Nephron (organoid): ENCODE measurements around the gene GPATCH11.

Experiments used
- H3K27ac Mint-ChIP-seq, 3 experiments: 2 replicates each; pipeline ENCODE4 v1.8.0; 2020; ENCODE audit warnings: mixed read lengths in 3 of 3, mild to moderate bottlenecking in 2 of 3, moderate library complexity in 1 of 3
- H3K27me3 Mint-ChIP-seq: 2 replicates; pipeline ENCODE4 v1.8.0; 2021; ENCODE audit warnings: low read depth, mild to moderate bottlenecking, moderate library complexity, mixed read lengths
- H3K36me3 Mint-ChIP-seq: 2 replicates; pipeline ENCODE4 v1.8.0; 2020; ENCODE audit warnings: low read depth, mixed read lengths
- H3K4me1 Mint-ChIP-seq: 2 replicates; pipeline ENCODE4 v1.8.0; 2020; ENCODE audit warnings: mixed read lengths
- H3K4me3 Mint-ChIP-seq, 3 experiments: 2 replicates each; pipeline ENCODE4 v1.8.0; 2020; ENCODE audit warnings: mild to moderate bottlenecking in 3 of 3, mixed read lengths in 3 of 3, moderate library complexity in 2 of 3
- H3K9me3 Mint-ChIP-seq: 2 replicates; pipeline ENCODE4 v1.8.0; 2020; ENCODE audit warnings: mixed read lengths
- CTCF ChIP-seq, 3 experiments: fragments of 200-600 bp; sonication (generic); IDR thresholded peaks; one replicate each; pipeline ENCODE4 v1.5.0; 2021; ENCODE audit warnings: antibody characterized with exemption in 3 of 3; ENCODE audit not compliant: unreplicated experiment in 3 of 3

GPATCH11 gene

GRCh38 chr2:37142546-37142945 lies 58.2 kb downstream of the GPATCH11 start:
- no peak overlapping the region for H3K27ac Mint-ChIP-seq

GRCh38 chr2:37143974-37144373 lies 59.7 kb downstream of the GPATCH11 start:
- Mint-ChIP-seq H3K27me3 (no peaks in the 10 kb centered on the region), H3K36me3 (peaks cover 62% of the 10 kb centered on the region), H3K4me3 (no peak overlapping the region), H3K4me1 (no peaks in the 10 kb centered on the region), H3K9me3 (no peaks in the 10 kb centered on the region), H3K27ac (no peak overlapping the region)
- no peak for TF ChIP-seq CTCF (IDR thresholded peaks at IDR 0.05; ENCODE audit: unreplicated experiment in 3 of 3)

More at GRCh38 chr2:37142546-37142945, 58.2 kb downstream of the GPATCH11 start:
- no peaks in the 10 kb centered on the region for H3K27me3 Mint-ChIP-seq
- no peaks in the 10 kb centered on the region for H3K4me1 Mint-ChIP-seq
- H3K36me3 Mint-ChIP-seq = peaks cover 57% of the 10 kb centered on the region
- H3K9me3 Mint-ChIP-seq = no peaks in the 10 kb centered on the region
- no peak overlapping the region for H3K4me3 Mint-ChIP-seq
- TF ChIP-seq CTCF (IDR thresholded peaks at IDR 0.05; ENCODE audit: unreplicated experiment in 3 of 3) = no peak

GRCh38 chr2:37146062-37146461 lies 61.7 kb downstream of the GPATCH11 start:
- TF ChIP-seq CTCF (IDR thresholded peaks at IDR 0.05; ENCODE audit: unreplicated experiment in 3 of 3) = no peak
- Mint-ChIP-seq H3K36me3 (peaks cover 50% of the 10 kb centered on the region), H3K9me3 (no peaks in the 10 kb centered on the region), H3K27ac (no peak overlapping the region), H3K27me3 (no peaks in the 10 kb centered on the region), H3K4me3 (no peak overlapping the region), H3K4me1 (peaks cover 10% of the 10 kb centered on the region)

GRCh38 chr2:37148325-37148724 lies 64.0 kb downstream of the GPATCH11 start:
- no peak for TF ChIP-seq CTCF (IDR thresholded peaks at IDR 0.05; ENCODE audit: unreplicated experiment in 3 of 3)
- H3K27me3 Mint-ChIP-seq = no peaks in the 10 kb centered on the region

More at GRCh38 chr2:37148325-37148724, 64.0 kb downstream of the GPATCH11 start:
- H3K9me3 Mint-ChIP-seq = peaks cover 6% of the 10 kb centered on the region
- H3K4me1 Mint-ChIP-seq = peaks cover 10% of the 10 kb centered on the region
- H3K27ac Mint-ChIP-seq = no peak overlapping the region
- H3K4me3 Mint-ChIP-seq = no peak overlapping the region
- peaks cover 50% of the 10 kb centered on the region for H3K36me3 Mint-ChIP-seq
